Esophagus muscularis mucosa (tissue), 4 donors: ENCODE data around the gene PIH1D1.

Source experiments
- CTCF ChIP-seq, 3 experiments: fragments of 200-600 bp in 2 of 3; fragments of 450-650 bp in 1 of 3; sonication (generic) in 2 of 3; IDR thresholded peaks; one replicate each; pipeline ENCODE4 v1.5.1; 2017 to 2019; ENCODE audit warnings: antibody characterized with exemption in 3 of 3, mild to moderate bottlenecking in 2 of 3, moderate library complexity in 1 of 3
- EP300 ChIP-seq: sonication (generic); formaldehyde crosslinking; IDR thresholded peaks from one replicate; pipeline ENCODE4 v1.6.1; 2017; ENCODE audit warnings: antibody characterized with exemption
- POLR2A ChIP-seq: fragments of 450-650 bp; IDR thresholded peaks from one replicate; pipeline ENCODE4 v1.6.1; 2017; ENCODE audit warnings: antibody characterized with exemption, moderate library complexity, mild to moderate bottlenecking, low read depth
- POLR2AphosphoS5 ChIP-seq, 2 donors: sonication (generic); formaldehyde crosslinking; IDR thresholded peaks; one replicate each; pipeline ENCODE4 v1.6.1; 2017; ENCODE audit warnings: antibody characterized with exemption in 2 of 2

GRCh38 chr19:49461656-49462055, 10.0 kb upstream of the PIH1D1 start:
- TF ChIP-seq POLR2AphosphoS5 (IDR thresholded peaks at IDR 0.05) (no peak), CTCF (IDR thresholded peaks at IDR 0.05) (no peak), POLR2A (no peak), EP300 (no peak)
